Activated CD8-positive, alpha-beta memory T cell treated with anti-CD3 and anti-CD28 coated beads, Interleukin-2, amount 10 ng/mL, durations not matched to agents 7 days and 5 days (primary cell): ENCODE data around the gene ACSF3. TPM values are rescaled to one million over a fixed set of nuclear protein-coding genes. Genes with fewer than 3 reads are reported as not detected.
"Not testable (repeated sequence)": the region's sequence is repeated elsewhere in the genome, so short reads cannot be mapped to it uniquely, and the experiment has no call there.

Experiments
- ATAC-seq: fragments of 150-1000 bp; cut with Tn5 transposase; one replicate; pipeline ENCODE4 v1.10.0; 2021; ENCODE audit warnings: moderate library complexity
- CTCF ChIA-PET: fragments of 350-600 bp; sonication (Branson Sonifier 250); formaldehyde crosslinking; loops from one replicate; lab custom pipeline; 2021; ENCODE audit warnings: antibody characterized with exemption; lab: Charles Lee
- DNase-seq: peaks from one replicate; pipeline ENCODE4 v3.0.0-alpha.2; 2020
- H3K27ac Mint-ChIP-seq: one replicate; pipeline ENCODE4 v1.8.0; 2021; ENCODE audit warnings: mild to moderate bottlenecking, mixed read lengths
- H3K27me3 Mint-ChIP-seq: one replicate; pipeline ENCODE4 v1.8.0; 2021; ENCODE audit warnings: mixed read lengths
- H3K36me3 Mint-ChIP-seq: one replicate; pipeline ENCODE4 v1.8.0; 2021; ENCODE audit warnings: mild to moderate bottlenecking, mixed read lengths
- H3K4me1 Mint-ChIP-seq: one replicate; pipeline ENCODE4 v1.8.0; 2021; ENCODE audit warnings: mixed read lengths
- H3K4me3 Mint-ChIP-seq: one replicate; pipeline ENCODE4 v1.8.0; 2021; ENCODE audit warnings: mild to moderate bottlenecking, moderate library complexity, mixed read lengths
- H3K9me3 Mint-ChIP-seq: one replicate; pipeline ENCODE4 v1.8.0; 2022; ENCODE audit warnings: low read depth, mixed read lengths
- total RNA-seq, 2 experiments: library from RNA; stranded (reverse); gene quantifications; one replicate each; pipeline ENCODE4 v1.2.3, GENCODE V29; 2021

The ACSF3 gene
- total RNA-seq, 2 experiments from 2014 or later = 43.6 to 56.7 TPM

GRCh38 chr16:89061590-89062380 lies 31.9 kb upstream of the ACSF3 start:
- Mint-ChIP-seq H3K27ac (no peak overlapping the region), H3K27me3 (no peaks in the 10 kb centered on the region), H3K36me3 (no peaks in the 10 kb centered on the region), H3K4me1 (no peaks in the 10 kb centered on the region), H3K4me3 (no peak overlapping the region), H3K9me3 (no peaks in the 10 kb centered on the region)
- DNase-seq (no peak), ATAC-seq (no peak)
- CTCF ChIA-PET = no interaction called here

GRCh38 chr16:89062389-89063345 lies 31.0 kb upstream of the ACSF3 start:
- no peak overlapping the region for H3K4me3 Mint-ChIP-seq
- no peak for ATAC-seq
- CTCF ChIA-PET = no interaction called here
- no peak for DNase-seq
- no peak overlapping the region for H3K27ac Mint-ChIP-seq
- no peaks in the 10 kb centered on the region for H3K27me3 Mint-ChIP-seq
- H3K36me3 Mint-ChIP-seq = no peaks in the 10 kb centered on the region
- no peaks in the 10 kb centered on the region for H3K4me1 Mint-ChIP-seq
- H3K9me3 Mint-ChIP-seq = no peaks in the 10 kb centered on the region

- Mint-ChIP-seq H3K9me3 (no peaks in the 10 kb centered on the region), H3K27ac (no peak overlapping the region), H3K4me1 (no peaks in the 10 kb centered on the region), H3K4me3 (no peak overlapping the region), H3K27me3 (no peaks in the 10 kb centered on the region), H3K36me3 (no peaks in the 10 kb centered on the region)
- CTCF ChIA-PET = no interaction called here
- ATAC-seq = no peak
- DNase-seq = no peak
These were observed 29.8 kb upstream of the ACSF3 start for GRCh38 chr16:89063768-89064320.

GRCh38 chr16:89064606-89065457 lies 28.8 kb upstream of the ACSF3 start:
- no peak for ATAC-seq
- H3K4me3 Mint-ChIP-seq = no peak overlapping the region
- H3K4me1 Mint-ChIP-seq = no peaks in the 10 kb centered on the region
- CTCF ChIA-PET = no interaction called here
- no peaks in the 10 kb centered on the region for H3K9me3 Mint-ChIP-seq
- H3K27me3 Mint-ChIP-seq = no peaks in the 10 kb centered on the region
- no peak for DNase-seq
- no peak overlapping the region for H3K27ac Mint-ChIP-seq
- no peaks in the 10 kb centered on the region for H3K36me3 Mint-ChIP-seq

- Mint-ChIP-seq H3K4me3 (no peak overlapping the region), H3K27ac (no peak overlapping the region), H3K36me3 (no peaks in the 10 kb centered on the region), H3K27me3 (no peaks in the 10 kb centered on the region), H3K9me3 (no peaks in the 10 kb centered on the region), H3K4me1 (no peaks in the 10 kb centered on the region)
- DNase-seq (no peak), ATAC-seq (no peak)
- CTCF ChIA-PET = no interaction called here
These were observed 28.2 kb upstream of the ACSF3 start for GRCh38 chr16:89065458-89065822.

GRCh38 chr16:89066721-89067120 lies 26.9 kb upstream of the ACSF3 start:
- Mint-ChIP-seq H3K27ac (no peak overlapping the region), H3K9me3 (no peaks in the 10 kb centered on the region), H3K36me3 (no peaks in the 10 kb centered on the region), H3K4me1 (no peaks in the 10 kb centered on the region), H3K4me3 (no peak overlapping the region), H3K27me3 (no peaks in the 10 kb centered on the region)
- ATAC-seq (no peak), DNase-seq (no peak)
- CTCF ChIA-PET = no interaction called here

GRCh38 chr16:89067677-89068443 lies 25.8 kb upstream of the ACSF3 start:
- no peak overlapping the region for H3K27ac Mint-ChIP-seq
- CTCF ChIA-PET = no interaction called here
- DNase-seq (no peak), ATAC-seq (no peak)
- no peaks in the 10 kb centered on the region for H3K36me3 Mint-ChIP-seq
- no peaks in the 10 kb centered on the region for H3K9me3 Mint-ChIP-seq
- H3K4me1 Mint-ChIP-seq = no peaks in the 10 kb centered on the region
- H3K27me3 Mint-ChIP-seq = no peaks in the 10 kb centered on the region
- no peak overlapping the region for H3K4me3 Mint-ChIP-seq

GRCh38 chr16:89068814-89069616 lies 24.6 kb upstream of the ACSF3 start:
- H3K9me3 Mint-ChIP-seq, H3K36me3 Mint-ChIP-seq, H3K4me1 Mint-ChIP-seq, DNase-seq, H3K4me3 Mint-ChIP-seq, CTCF ChIA-PET, ATAC-seq, H3K27me3 Mint-ChIP-seq, H3K27ac Mint-ChIP-seq: not testable (repeated sequence)

GRCh38 chr16:89069920-89070319 lies 23.7 kb upstream of the ACSF3 start:
- CTCF ChIA-PET = no interaction called here
- H3K27ac Mint-ChIP-seq = no peak overlapping the region
- H3K36me3 Mint-ChIP-seq = no peaks in the 10 kb centered on the region
- H3K27me3 Mint-ChIP-seq = no peaks in the 10 kb centered on the region
- no peaks in the 10 kb centered on the region for H3K9me3 Mint-ChIP-seq
- H3K4me1 Mint-ChIP-seq = no peaks in the 10 kb centered on the region
- H3K4me3 Mint-ChIP-seq = no peak overlapping the region
- ATAC-seq (no peak), DNase-seq (no peak)

- H3K4me1 Mint-ChIP-seq = no peaks in the 10 kb centered on the region
- H3K27ac Mint-ChIP-seq = no peak overlapping the region
- CTCF ChIA-PET = no interaction called here
- no peaks in the 10 kb centered on the region for H3K27me3 Mint-ChIP-seq
- DNase-seq (no peak), ATAC-seq (no peak)
- H3K9me3 Mint-ChIP-seq = peaks cover 1% of the 10 kb centered on the region
- H3K36me3 Mint-ChIP-seq = no peaks in the 10 kb centered on the region
- H3K4me3 Mint-ChIP-seq = no peak overlapping the region
These were observed 23.1 kb upstream of the ACSF3 start for GRCh38 chr16:89070590-89070989.

GRCh38 chr16:89071686-89072547 lies 21.7 kb upstream of the ACSF3 start:
- CTCF ChIA-PET = no interaction called here
- ATAC-seq (no peak), DNase-seq (no peak)
- H3K4me3 Mint-ChIP-seq = no peak overlapping the region
- no peak overlapping the region for H3K27ac Mint-ChIP-seq
- H3K27me3 Mint-ChIP-seq = no peaks in the 10 kb centered on the region
- H3K9me3 Mint-ChIP-seq = peaks cover 11% of the 10 kb centered on the region
- H3K36me3 Mint-ChIP-seq = peaks cover 2% of the 10 kb centered on the region
- no peaks in the 10 kb centered on the region for H3K4me1 Mint-ChIP-seq
